HepG2 (cell line): ENCODE data around the gene ZBTB46. TPM values are rescaled to one million over a fixed set of nuclear protein-coding genes. Genes with fewer than 3 reads are reported as not detected.
A peak's percentile ranks its signal among the peaks of the same experiment; 100 is the strongest.

ENCODE experiments used
- EEA1 ChIP-seq: sonication (generic); formaldehyde crosslinking; IDR thresholded peaks from 2 replicates; pipeline ENCODE4 v1.5.1; 2020; ENCODE audit warnings: mild to moderate bottlenecking, missing genetic modification reagents, borderline replicate concordance
- IKZF5 ChIP-seq: IDR thresholded peaks from 2 replicates; pipeline ENCODE4 v1.6.1; 2018; ENCODE audit warnings: missing genetic modification reagents, mild to moderate bottlenecking, missing compliant biosample characterization
- KIAA2018 ChIP-seq: sonication (generic); formaldehyde crosslinking; IDR thresholded peaks from 2 replicates; pipeline ENCODE4 v1.5.0; 2020; ENCODE audit warnings: mild to moderate bottlenecking, missing genetic modification reagents, borderline replicate concordance
- NFRKB ChIP-seq: fragments of 450-650 bp; IDR thresholded peaks from 2 replicates; pipeline ENCODE4 v1.6.1; 2017
- PLRG1 ChIP-seq: fragments of 450-650 bp; conservative IDR thresholded peaks from 2 replicates; pipeline ENCODE4 v1.6.1; 2016
- ZBTB34 ChIP-seq: sonication (generic); formaldehyde crosslinking; IDR thresholded peaks from 2 replicates; pipeline ENCODE4 v1.8.0; 2022; ENCODE audit warnings: mild to moderate bottlenecking, missing genetic modification reagents
- ZBTB49 ChIP-seq: sonication (generic); formaldehyde crosslinking; IDR thresholded peaks from 2 replicates; pipeline ENCODE4 v1.4.0; 2020; ENCODE audit warnings: missing genetic modification reagents, borderline replicate concordance
- ZFP37 ChIP-seq: sonication (generic); formaldehyde crosslinking; IDR thresholded peaks from 2 replicates; pipeline ENCODE4 v1.4.0; 2020; ENCODE audit warnings: missing genetic modification reagents, borderline replicate concordance
- ZKSCAN8 ChIP-seq: IDR thresholded peaks from 2 replicates; pipeline ENCODE4 v1.6.1; 2016; ENCODE audit warnings: borderline replicate concordance, missing genetic modification reagents, missing compliant biosample characterization
- ZNF749 ChIP-seq: sonication (generic); formaldehyde crosslinking; IDR thresholded peaks from 2 replicates; pipeline ENCODE4 v1.8.0; 2022; ENCODE audit warnings: mild to moderate bottlenecking, missing genetic modification reagents, moderate library complexity, borderline replicate concordance
- polyA plus RNA-seq, 8 experiments: library from polyadenylated mRNA; depleted of rRNA in 3 of 8; stranded (reverse) in 7 of 8; unstranded in 1 of 8; fragments of >200 nt; fragmentation: Illumina TruSeq in 4 of 8; extraction: Trizol in 4 of 8; gene quantifications; 2 replicates each; pipeline versions ENCODE4 v1.2.1 to v1.2.3, GENCODE V29; 2011 to 2016; ENCODE audit warnings: low read depth in 4 of 8, missing spikeins in 1 of 8, mixed read lengths in 1 of 8; ENCODE audit not compliant: insufficient read depth in 1 of 8
- total RNA-seq, 5 experiments: library from RNA; depleted of rRNA; stranded (reverse); fragments of >200 nt; fragmentation: Illumina TruSeq; extraction: Trizol; gene quantifications; 2 replicates each; pipeline ENCODE4 v1.2.3, GENCODE V29; 2016; ENCODE audit warnings: low read depth in 1 of 5

ZBTB46 gene
- total and polyA plus RNA-seq, 2 of the 13 experiments (the other 11 are each of a cell fraction or from before 2014, with no cell fraction given): 1.6 to 13.5 TPM

GRCh38 chr20:63736893-63737694, 94.0 kb downstream of the ZBTB46 start (continued):
- TF ChIP-seq KIAA2018 (CRISPR knock-in tag): no peak
- 0 out of 2 replicates have a peak, but pooled peaks have one; percentile 7 for TF ChIP-seq ZKSCAN8 (CRISPR knock-in tag)
- no peak for TF ChIP-seq ZFP37
- no peak for TF ChIP-seq ZBTB49
- peak; percentile 87; the same call in 1 of the 2 replicates for TF ChIP-seq EEA1
- no peak for TF ChIP-seq PLRG1
- no peak; the same call in 1 of the 2 replicates for TF ChIP-seq ZBTB34 (CRISPR knock-in tag)
- no peak for TF ChIP-seq NFRKB
- peak; percentile 50; the same call in 1 of the 2 replicates for TF ChIP-seq IKZF5 (CRISPR knock-in tag)
- no peak; the same call in 1 of the 2 replicates for TF ChIP-seq ZNF749 (CRISPR knock-in tag)
